Caco-2 (cell line): Measurements from ENCODE around the gene TLX1. TPM values are rescaled to one million over a fixed set of nuclear protein-coding genes. Genes with fewer than 3 reads are reported as not detected.

Experiments used
- BruUV-seq: library from RNA; stranded (reverse); fragments of 400-500 nt; replicated peaks from 2 replicates; lab custom pipeline; 2021; lab: Mats Ljungman, UMichigan
- CTCF ChIA-PET: fragments of 300-600 bp; sonication (Branson Sonifier 250); formaldehyde crosslinking; loops from one replicate; lab custom pipeline; 2022; ENCODE audit warnings: antibody characterized with exemption; lab: Charles Lee
- POLR2A ChIA-PET: fragments of 300-600 bp; sonication (Branson Sonifier 250); formaldehyde crosslinking; loops from one replicate; lab custom pipeline; 2022; ENCODE audit warnings: antibody characterized with exemption; lab: Charles Lee
- DNase-seq, 2 experiments: peaks; one replicate each; pipeline versions ENCODE4 v3.0.0 to v3.0.0-alpha.2; 2020 to 2022
- H3K27me3 ChIP-seq: replicated peaks from 2 replicates; pipeline ENCODE4 v1.6.0; 2011; ENCODE audit warnings: low read length; ENCODE audit not compliant: control insufficient read depth, insufficient read depth
- H3K36me3 ChIP-seq: 2 replicates; pipeline ENCODE4 v1.5.1; 2011; ENCODE audit warnings: low read length; ENCODE audit not compliant: control insufficient read depth, insufficient read depth
- H3K4me1 ChIP-seq: fragments of 250-450 bp; sonication (Bioruptor Pico); 2 replicates; pipeline ENCODE4 v1.5.1; 2020; ENCODE audit warnings: mild to moderate bottlenecking
- H3K4me3 ChIP-seq: 2 replicates; pipeline ENCODE4 v1.5.1; 2011; ENCODE audit warnings: low read depth, mild to moderate bottlenecking, control low read depth, low read length
- H3K9me3 ChIP-seq: fragments of 250-450 bp; sonication (Bioruptor Pico); 2 replicates; pipeline ENCODE4 v1.5.1; 2020; ENCODE audit warnings: mild to moderate bottlenecking, moderate library complexity
- H3K27ac Mint-ChIP-seq: one replicate; pipeline ENCODE4 v1.8.0; 2022; ENCODE audit warnings: mixed read lengths; ENCODE audit not compliant: unreplicated experiment
- H3K27me3 Mint-ChIP-seq: one replicate; pipeline ENCODE4 v1.8.0; 2022; ENCODE audit warnings: mixed read lengths; ENCODE audit not compliant: insufficient read depth, unreplicated experiment
- H3K36me3 Mint-ChIP-seq: one replicate; pipeline ENCODE4 v1.8.0; 2022; ENCODE audit warnings: mild to moderate bottlenecking, mixed read lengths; ENCODE audit not compliant: insufficient read depth, unreplicated experiment
- H3K4me1 Mint-ChIP-seq: one replicate; pipeline ENCODE4 v1.8.0; 2022; ENCODE audit warnings: low read depth, mixed read lengths; ENCODE audit not compliant: unreplicated experiment
- H3K4me3 Mint-ChIP-seq: one replicate; pipeline ENCODE4 v1.8.0; 2022; ENCODE audit warnings: mild to moderate bottlenecking, moderate library complexity, mixed read lengths; ENCODE audit not compliant: unreplicated experiment
- H3K9me3 Mint-ChIP-seq: one replicate; pipeline ENCODE4 v1.8.0; 2022; ENCODE audit warnings: mixed read lengths; ENCODE audit not compliant: unreplicated experiment
- intact Hi-C: fragments of 100-400 bp; cut with micrococcal nuclease; formaldehyde crosslinking; loops from one replicate; pipeline ENCODE4 v1.10.0; 2022; ENCODE audit not compliant: unreplicated experiment
- total RNA-seq: library from RNA; stranded (reverse); gene quantifications from 2 replicates; pipeline ENCODE4 v1.2.3, GENCODE V29; 2022
- TF ChIP-seq, protein P1 (sequence below), 2 experiments: fragments of 200-600 bp in 1 of 2; IDR thresholded peaks; 1 replicate in 1 of 2; 2 replicates in 1 of 2; pipeline versions ENCODE4 v1.5.1 to v1.8.0; 2011 to 2022; ENCODE audit warnings: antibody characterized with exemption in 1 of 2, control low read depth in 1 of 2, inconsistent platforms in 1 of 2, low read depth in 1 of 2, low read length in 1 of 2, mild to moderate bottlenecking in 1 of 2, moderate library complexity in 1 of 2; ENCODE audit not compliant: insufficient read depth in 1 of 2, severe bottlenecking in 1 of 2, unreplicated experiment in 1 of 2

TLX1 gene
- total RNA-seq, 1 experiment from 2014 or later = 2.3 TPM

DNA sequence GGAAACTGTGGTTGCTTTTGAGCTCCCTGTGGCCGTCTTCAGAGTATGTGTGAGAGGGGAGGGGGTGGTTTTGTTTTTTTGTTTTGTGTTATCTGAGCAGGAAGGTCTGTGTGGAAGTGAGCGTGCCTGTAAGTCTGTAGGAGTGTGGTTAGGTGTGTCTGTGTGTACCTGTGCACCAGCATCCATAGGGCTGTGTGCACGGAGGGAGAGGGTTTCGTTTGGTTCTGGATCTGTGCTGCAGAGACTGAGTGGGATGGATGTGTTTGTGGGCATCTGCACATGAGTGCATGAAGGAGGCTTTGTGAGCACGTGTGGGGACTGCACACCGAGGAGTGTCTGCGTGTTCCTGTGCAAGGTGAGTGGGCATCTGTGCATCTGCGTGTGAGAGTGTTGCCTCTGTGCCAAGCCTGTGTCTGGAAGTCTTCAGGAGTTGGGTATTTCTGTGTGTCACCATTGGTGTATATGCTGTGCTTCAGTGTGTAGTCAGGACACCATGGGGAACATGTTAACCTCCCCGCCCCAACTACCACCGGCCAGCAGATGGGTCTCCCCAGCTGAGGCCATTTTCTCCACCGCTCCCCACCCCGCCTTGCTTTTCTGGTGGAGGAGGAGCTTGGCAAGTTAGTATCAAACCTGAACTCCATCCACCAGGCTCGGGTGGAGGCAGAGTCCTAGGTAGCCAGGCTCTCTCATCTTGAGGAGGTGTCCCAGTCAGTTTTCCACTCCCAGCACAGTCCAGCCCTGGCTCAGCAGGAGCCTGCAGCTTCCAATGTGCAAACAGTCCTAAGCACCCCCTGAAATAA, 7.1 kb upstream of the TLX1 start:
- intact Hi-C loops = no loop called here

GRCh38 chr10:101124933-101125332, 6.2 kb upstream of the TLX1 start:
- no peaks in the 10 kb centered on the region for H3K4me1 Mint-ChIP-seq
- ChIA-PET POLR2A (no interaction called here), CTCF (interaction anchor here (1.1 kb wide), 1 partner anchor 14 kb away, joined by 3 read pairs; no protein-coding TSS in a partner anchor)

More for the DNA sequence above, 7.1 kb upstream of the TLX1 start:
- Histone ChIP-seq H3K4me3 (no peak overlapping the region), H3K27me3 (no peaks in the 10 kb centered on the region), H3K4me1 (no peaks in the 10 kb centered on the region), H3K36me3 (no peaks in the 10 kb centered on the region), H3K9me3 (no peaks in the 10 kb centered on the region)
- Mint-ChIP-seq H3K27ac (no peak overlapping the region), H3K4me1 (peaks cover 2% of the 10 kb centered on the region), H3K4me3 (no peak overlapping the region), H3K27me3 (no peaks in the 10 kb centered on the region), H3K9me3 (no peaks in the 10 kb centered on the region), H3K36me3 (no peaks in the 10 kb centered on the region)
- ChIA-PET POLR2A (no interaction called here), CTCF (interaction anchor here (1.1 to 1.4 kb wide), 3 partner anchors 15 to 29 kb away, joined by 3 to 5 read pairs (median 3); no protein-coding TSS in a partner anchor)
- no TSS peak for BruUV-seq
- DNase-seq = no peak
- TF ChIP-seq, protein P1, sequence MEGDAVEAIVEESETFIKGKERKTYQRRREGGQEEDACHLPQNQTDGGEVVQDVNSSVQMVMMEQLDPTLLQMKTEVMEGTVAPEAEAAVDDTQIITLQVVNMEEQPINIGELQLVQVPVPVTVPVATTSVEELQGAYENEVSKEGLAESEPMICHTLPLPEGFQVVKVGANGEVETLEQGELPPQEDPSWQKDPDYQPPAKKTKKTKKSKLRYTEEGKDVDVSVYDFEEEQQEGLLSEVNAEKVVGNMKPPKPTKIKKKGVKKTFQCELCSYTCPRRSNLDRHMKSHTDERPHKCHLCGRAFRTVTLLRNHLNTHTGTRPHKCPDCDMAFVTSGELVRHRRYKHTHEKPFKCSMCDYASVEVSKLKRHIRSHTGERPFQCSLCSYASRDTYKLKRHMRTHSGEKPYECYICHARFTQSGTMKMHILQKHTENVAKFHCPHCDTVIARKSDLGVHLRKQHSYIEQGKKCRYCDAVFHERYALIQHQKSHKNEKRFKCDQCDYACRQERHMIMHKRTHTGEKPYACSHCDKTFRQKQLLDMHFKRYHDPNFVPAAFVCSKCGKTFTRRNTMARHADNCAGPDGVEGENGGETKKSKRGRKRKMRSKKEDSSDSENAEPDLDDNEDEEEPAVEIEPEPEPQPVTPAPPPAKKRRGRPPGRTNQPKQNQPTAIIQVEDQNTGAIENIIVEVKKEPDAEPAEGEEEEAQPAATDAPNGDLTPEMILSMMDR (IDR thresholded peaks at IDR 0.05; ENCODE audit: insufficient read depth in 1 of 2, low read depth in 1 of 2, low read length in 1 of 2, severe bottlenecking in 1 of 2, unreplicated experiment in 1 of 2) = no peak

More at GRCh38 chr10:101124933-101125332, 6.2 kb upstream of the TLX1 start:
- no TSS peak for BruUV-seq
- intact Hi-C loops = no loop called here
- Histone ChIP-seq H3K4me3 (no peak overlapping the region), H3K36me3 (no peaks in the 10 kb centered on the region), H3K27me3 (no peaks in the 10 kb centered on the region), H3K9me3 (no peaks in the 10 kb centered on the region), H3K4me1 (no peaks in the 10 kb centered on the region)
- no peak overlapping the region for H3K27ac Mint-ChIP-seq
- no peaks in the 10 kb centered on the region for H3K27me3 Mint-ChIP-seq
- no peaks in the 10 kb centered on the region for H3K36me3 Mint-ChIP-seq
- no peak for DNase-seq
- no peak overlapping the region for H3K4me3 Mint-ChIP-seq
- TF ChIP-seq, protein P1 (IDR thresholded peaks at IDR 0.05; ENCODE audit: insufficient read depth in 1 of 2, low read depth in 1 of 2, low read length in 1 of 2, severe bottlenecking in 1 of 2, unreplicated experiment in 1 of 2) = no peak
- H3K9me3 Mint-ChIP-seq = no peaks in the 10 kb centered on the region
